Spleen (tissue), 11 donors: ENCODE results near the gene EBF4. TPM values are rescaled to one million over a fixed set of nuclear protein-coding genes. Genes with fewer than 3 reads are reported as not detected.

Experiments
- DNase-seq: peaks from one replicate; pipeline ENCODE4 v3.0.0-alpha.2; 2020
- H3K27ac ChIP-seq, 8 donors: fragments of 200-600 bp; sonication (generic) in 7 of 8; 1 replicate in 4 of 8; 2 replicates in 4 of 8; pipeline versions ENCODE4 v1.5.0 to v1.8.0; 2016 to 2021; ENCODE audit warnings: inconsistent platforms in 4 of 8, mild to moderate bottlenecking in 4 of 8, moderate library complexity in 1 of 8
- H3K27me3 ChIP-seq, 7 donors: fragments of 200-600 bp; sonication (generic) in 6 of 7; replicated peaks in 1 of 7; 1 replicate in 4 of 7; 2 replicates in 3 of 7; pipeline versions ENCODE4 v1.5.0 to v1.8.0; 2016 to 2021; ENCODE audit warnings: inconsistent platforms in 3 of 7, mild to moderate bottlenecking in 1 of 7
- H3K36me3 ChIP-seq, 6 donors: fragments of 200-600 bp; sonication (generic) in 5 of 6; 1 replicate in 4 of 6; 2 replicates in 2 of 6; pipeline versions ENCODE4 v1.5.0 to v1.8.0; 2016 to 2021; ENCODE audit warnings: inconsistent platforms in 2 of 6
- H3K4me1 ChIP-seq, 6 donors: fragments of 200-600 bp; sonication (generic) in 5 of 6; 1 replicate in 3 of 6; 2 replicates in 3 of 6; pipeline versions ENCODE4 v1.5.0 to v1.8.0; 2016 to 2021; ENCODE audit warnings: inconsistent platforms in 3 of 6
- H3K4me3 ChIP-seq, 8 donors: fragments of 200-600 bp; sonication (generic) in 7 of 8; 1 replicate in 4 of 8; 2 replicates in 4 of 8; pipeline versions ENCODE4 v1.5.0 to v1.8.0; 2016 to 2021; ENCODE audit warnings: inconsistent platforms in 4 of 8, mild to moderate bottlenecking in 4 of 8, moderate library complexity in 2 of 8
- H3K9me3 ChIP-seq, 8 donors: fragments of 200-600 bp; sonication (generic) in 7 of 8; 1 replicate in 4 of 8; 2 replicates in 4 of 8; pipeline versions ENCODE4 v1.5.0 to v1.8.0; 2016 to 2021; ENCODE audit warnings: inconsistent platforms in 4 of 8
- CTCF ChIP-seq, 11 experiments: fragments of 200-600 bp in 7 of 11; fragments of 450-650 bp in 4 of 11; sonication (generic) in 4 of 11; IDR thresholded peaks in 8 of 11; conservative IDR thresholded peaks in 3 of 11; 1 replicate in 7 of 11; 2 replicates in 4 of 11; pipeline versions ENCODE4 v1.4.0 to v1.8.0; 2016 to 2021; ENCODE audit warnings: antibody characterized with exemption in 11 of 11, inconsistent platforms in 4 of 11, mild to moderate bottlenecking in 1 of 11
- POLR2A ChIP-seq, 3 donors: fragments of 450-650 bp; IDR thresholded peaks; one replicate each; pipeline ENCODE4 v1.5.1; 2017; ENCODE audit warnings: antibody characterized with exemption in 3 of 3, mild to moderate bottlenecking in 1 of 3
- POLR2AphosphoS5 ChIP-seq, 3 donors: sonication (generic); formaldehyde crosslinking; IDR thresholded peaks; one replicate each; pipeline ENCODE4 v1.5.1; 2017; ENCODE audit warnings: antibody characterized with exemption in 3 of 3
- WGBS, 5 donors: extraction: QIAGEN DNeasy Blood & Tissue Kit in 3 of 5; methylation state at CpG; one replicate each; pipeline versions ENCODE4 v1.1.5 to v1.1.7; 2013 to 2018; 5-methylcytosine and 5-hydroxymethylcytosine counted together
- intact Hi-C: fragments of 100-400 bp; cut with DNase I; formaldehyde crosslinking; loops from one replicate; pipeline ENCODE4 v1.15.0; 2023; ENCODE audit warnings: low total_unique reads
- polyA plus RNA-seq, 3 donors: library from polyadenylated mRNA; stranded (reverse); fragments of 200-250 nt; gene quantifications; one replicate each; pipeline ENCODE4 v1.2.1, GENCODE V29; 2013
- total RNA-seq, 7 donors: library from RNA; depleted of rRNA in 3 of 7; stranded (reverse); fragments of >200 nt in 3 of 7; fragmentation: NEBNext Ultra II Directional in 4 of 7; extraction: Animal tissue kit (Norgen Biotek cat#: 25700) in 4 of 7; gene quantifications; one replicate each; pipeline versions ENCODE4 v1.1.0 to v1.2.1, GENCODE V29; 2016 to 2021
- donor health status: healthy with polysubstance abuse.
- donor health status: DM: no; HTN: no; CAD: no; lungs with moderate emphysema.
- donor health status: DM: no; HTN: no; CAD: no.
- donor health status: Bipolar disorder and iron deficiency.
- donor health status: healthy.
- donor health status: DM: no; HTN: no; CAD: no.
- donor health status: DM: yes; HTN: yes; CAD: no.

Gene EBF4
- total and polyA plus RNA-seq, 10 donors, result 2.5 to 19.2 (median 6.4) TPM

DNA sequence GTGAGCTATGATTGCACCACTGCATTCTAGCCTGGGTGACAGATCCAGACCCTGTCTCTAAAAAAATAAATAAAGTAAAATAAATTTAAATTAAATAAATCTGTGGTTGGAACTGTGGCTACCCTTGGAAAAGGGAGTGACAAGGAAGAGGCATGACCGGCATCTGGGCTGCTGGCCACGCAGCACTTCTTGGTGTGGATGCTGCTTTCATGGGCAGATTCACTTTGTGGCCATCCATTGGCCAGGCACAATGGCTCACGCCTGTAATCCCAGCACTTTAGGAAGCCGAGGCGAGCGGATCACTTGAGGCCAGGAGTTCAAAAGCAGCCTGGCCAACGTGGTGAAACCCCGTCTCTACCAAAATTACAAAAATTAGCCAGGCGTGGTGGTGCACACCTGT lies 16.1 kb downstream of the EBF4 start:
- Histone ChIP-seq H3K9me3 (no peaks in the 10 kb centered on the region), H3K4me3 (no peak overlapping the region), H3K27ac (no peak overlapping the region), H3K4me1 (no peaks in the 10 kb centered on the region), H3K27me3 (peaks cover 0 to 32% (median 0%) of the 10 kb centered on the region in 7 donors), H3K36me3 (no peaks in the 10 kb centered on the region)
- WGBS, 5 donors, result 81 to 95% (median 91%) methylated on average over 9 of the region's 9 CpGs
- TF ChIP-seq POLR2AphosphoS5 (IDR thresholded peaks at IDR 0.05), result no peak
- TF ChIP-seq CTCF (IDR thresholded peaks at IDR 0.05 in 8 of 11, conservative IDR thresholded peaks at IDR 0.05 in 3 of 11), result no peak
- no peak for TF ChIP-seq POLR2A (IDR thresholded peaks at IDR 0.05)
- intact Hi-C loops, result no loop called here
- no peak for DNase-seq

DNA sequence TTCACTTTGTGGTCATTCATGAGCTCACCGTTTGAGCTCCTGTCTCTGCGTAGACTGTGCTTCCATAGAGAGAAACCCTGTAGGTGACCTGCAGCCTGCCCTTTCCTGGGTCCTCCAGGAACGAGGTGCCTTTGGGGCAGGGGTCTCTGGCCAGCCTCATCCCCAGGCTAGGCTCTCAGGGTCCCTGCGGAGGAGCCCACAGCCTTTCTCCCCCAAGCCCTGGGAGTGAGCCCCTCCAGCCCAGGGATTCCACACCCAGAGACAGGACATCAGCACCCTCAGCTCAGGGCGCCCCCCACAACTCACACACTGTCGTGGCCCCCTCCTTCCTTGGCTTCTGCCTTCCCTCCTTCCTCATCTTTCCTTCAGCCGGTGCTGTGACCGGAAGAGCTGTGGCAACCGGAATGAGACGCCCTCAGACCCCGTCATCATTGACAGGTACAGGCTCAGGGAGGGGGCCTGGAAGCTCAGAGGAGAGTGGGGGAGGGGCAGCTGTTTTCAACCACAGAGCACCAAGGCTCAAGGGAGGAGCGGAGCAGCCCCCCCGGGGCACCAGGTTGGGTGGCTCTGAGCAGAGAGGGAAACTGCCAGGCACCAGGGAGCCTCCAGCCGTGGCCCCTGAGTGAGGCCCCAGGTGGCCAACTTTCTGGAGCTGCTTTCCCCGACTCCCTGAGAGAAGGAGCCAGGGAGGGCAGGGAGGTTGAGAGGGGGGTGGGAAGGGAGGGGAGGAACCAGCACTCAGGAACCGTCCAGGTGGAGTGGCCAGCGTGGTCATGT lies 16.8 kb downstream of the EBF4 start:
- Histone ChIP-seq H3K4me3 (no peak overlapping the region), H3K9me3 (no peaks in the 10 kb centered on the region), H3K27ac (no peak overlapping the region), H3K4me1 (no peaks in the 10 kb centered on the region), H3K36me3 (no peaks in the 10 kb centered on the region), H3K27me3 (peaks cover 0 to 32% (median 0%) of the 10 kb centered on the region in 7 donors)
- TF ChIP-seq CTCF (IDR thresholded peaks at IDR 0.05 in 8 of 11, conservative IDR thresholded peaks at IDR 0.05 in 3 of 11) (no peak), POLR2A (IDR thresholded peaks at IDR 0.05) (no peak), POLR2AphosphoS5 (IDR thresholded peaks at IDR 0.05) (no peak)
- no peak for DNase-seq
- 60 to 71% (median 68%) methylated on average over 17 of the region's 17 CpGs for WGBS, 5 donors
- intact Hi-C loops, result no loop called here

GRCh38 chr20:2713285-2713684 lies 20.7 kb downstream of the EBF4 start:
- WGBS, 5 donors, result 7 to 28% (median 21%) methylated on average over 3 of the region's 3 CpGs
- DNase-seq, result no peak
- H3K4me1 ChIP-seq, result no peaks in the 10 kb centered on the region
- no peaks in the 10 kb centered on the region for H3K36me3 ChIP-seq
- intact Hi-C loops, result no loop called here
- TF ChIP-seq CTCF (IDR thresholded peaks at IDR 0.05 in 8 of 11, conservative IDR thresholded peaks at IDR 0.05 in 3 of 11) (peak in 6 of 11 experiments; percentile 23 to 44 (median 30)), POLR2AphosphoS5 (IDR thresholded peaks at IDR 0.05) (no peak), POLR2A (IDR thresholded peaks at IDR 0.05) (no peak)
- peaks cover 0 to 19% (median 17%) of the 10 kb centered on the region in 8 donors for H3K9me3 ChIP-seq
- H3K27me3 ChIP-seq, result peaks cover 0 to 19% (median 0%) of the 10 kb centered on the region in 7 donors
- H3K27ac ChIP-seq, result no peak overlapping the region
- no peak overlapping the region for H3K4me3 ChIP-seq

DNA sequence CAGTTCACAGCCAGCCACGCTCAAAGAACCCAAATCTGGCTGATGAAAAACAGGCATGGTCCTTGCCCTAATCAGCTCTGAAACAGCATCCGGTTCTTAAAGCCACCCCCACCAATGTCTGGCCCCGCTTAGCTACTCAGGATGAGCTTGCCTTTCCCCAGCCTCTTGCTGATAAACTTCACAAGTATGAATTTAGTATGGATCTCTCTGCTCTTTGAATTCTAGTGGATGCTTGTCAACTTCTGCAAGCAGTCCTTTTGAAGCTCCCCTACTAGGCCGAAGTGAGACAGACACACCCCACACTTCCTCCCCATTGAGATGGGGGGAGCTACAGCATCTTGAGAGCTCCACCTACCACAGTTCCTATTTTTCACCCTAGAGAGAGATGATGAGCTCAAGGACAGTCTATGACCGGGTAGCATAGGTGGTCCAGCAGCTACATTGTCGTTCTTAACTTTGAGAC lies 36.7 kb downstream of the EBF4 start:
- H3K9me3 ChIP-seq, result peaks cover 0 to 23% (median 14%) of the 10 kb centered on the region in 8 donors
- peaks cover 0 to 12% (median 0%) of the 10 kb centered on the region in 7 donors for H3K27me3 ChIP-seq
- intact Hi-C loops, result no loop called here
- WGBS, 5 donors, result 12 to 34% (median 21%) methylated on average over 6 of the region's 6 CpGs
- TF ChIP-seq POLR2AphosphoS5 (IDR thresholded peaks at IDR 0.05) (no peak), POLR2A (IDR thresholded peaks at IDR 0.05) (no peak), CTCF (IDR thresholded peaks at IDR 0.05 in 8 of 11, conservative IDR thresholded peaks at IDR 0.05 in 3 of 11) (no peak)
- no peaks in the 10 kb centered on the region for H3K36me3 ChIP-seq
- no peak overlapping the region for H3K4me3 ChIP-seq
- peak overlapping the region in 5 of 8 donors; percentile 9 to 46 (median 30) for H3K27ac ChIP-seq
- peaks cover 0 to 8% (median 0%) of the 10 kb centered on the region in 6 donors for H3K4me1 ChIP-seq
- DNase-seq, result no peak
